ENCODE measurements around the gene RHO. TPM values are rescaled to one million over a fixed set of nuclear protein-coding genes. Genes with fewer than 3 reads are reported as not detected.

RHO gene
- total RNA-seq, 1 experiment from 2014 or later: not detected

DNA sequence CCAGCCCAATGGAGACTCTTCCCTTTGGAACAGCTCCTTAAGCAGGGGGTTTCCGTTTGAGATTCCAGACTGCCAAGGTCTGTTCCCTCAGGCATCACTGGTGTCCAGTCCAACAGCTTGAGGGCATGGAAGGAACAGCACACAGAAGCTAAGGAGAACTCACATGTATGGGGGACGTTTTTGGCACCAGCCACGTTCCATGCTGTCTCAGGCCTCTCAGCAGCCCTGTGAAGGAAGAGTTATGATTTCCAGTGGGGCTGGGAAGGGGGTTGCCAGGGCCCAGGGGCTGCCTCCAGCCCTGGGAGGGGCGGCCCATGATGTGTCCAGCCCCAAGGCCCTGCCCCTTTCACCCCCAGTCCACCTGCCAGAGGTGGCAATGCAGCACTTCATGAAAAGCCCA, 7.5 kb upstream of the RHO start:
- Histone ChIP-seq H4K8ac (replicated peaks; ENCODE audit: insufficient read length, low read depth, low read length) (no peak overlapping the region), H2BK15ac (ENCODE audit: low read depth, low read length) (no peak overlapping the region), H3K9me3 (ENCODE audit: control insufficient read depth, low read depth, low read length) (no peaks in the 10 kb centered on the region), H2BK5ac (ENCODE audit: insufficient read length, low read length) (no peak overlapping the region), H3K4ac (ENCODE audit: low read depth, low read length) (no peak overlapping the region), H3K79me1 (ENCODE audit: insufficient read depth, low read depth, low read length, poor library complexity, severe bottlenecking) (no peaks in the 10 kb centered on the region), H2BK20ac (ENCODE audit: low read depth, low read length, poor library complexity, severe bottlenecking) (no peak overlapping the region), H3K18ac (ENCODE audit: insufficient read length, low read depth, low read length) (no peak overlapping the region), H3K27ac (ENCODE audit: insufficient read length, low read depth, low read length) (no peak overlapping the region), H4K5ac (ENCODE audit: insufficient read length, low read depth, low read length) (no peak overlapping the region), H3K27me3 (ENCODE audit: insufficient read depth, low read length) (no peaks in the 10 kb centered on the region; the same call in 1 of the 2 replicates), H2AFZ (ENCODE audit: low read length) (no peak overlapping the region), H2BK12ac (ENCODE audit: insufficient read length, low read depth, low read length) (no peak overlapping the region), H4K20me1 (ENCODE audit: control insufficient read depth, insufficient read depth, insufficient read length) (no peaks in the 10 kb centered on the region), H3K23me2 (ENCODE audit: insufficient read length, low read depth, low read length, poor library complexity, severe bottlenecking) (no peaks in the 10 kb centered on the region), H3K79me2 (ENCODE audit: insufficient read depth, low read length) (no peaks in the 10 kb centered on the region), H3K4me1 (ENCODE audit: insufficient read depth, low read length) (no peaks in the 10 kb centered on the region), H3K9ac (ENCODE audit: extremely low read depth, insufficient read length, low read length) (no peak overlapping the region), H3K14ac (ENCODE audit: insufficient read depth, low read length) (no peak overlapping the region; the same call in 1 of the 2 replicates), H3K56ac (ENCODE audit: insufficient read length, low read depth, low read length) (no peak overlapping the region), H4K91ac (ENCODE audit: insufficient read length, low read depth, low read length) (no peak overlapping the region), H3K4me2 (ENCODE audit: insufficient read depth, insufficient read length, low read length) (no peak overlapping the region), H3K23ac (ENCODE audit: insufficient read length, low read depth, low read length) (no peak overlapping the region), H2AK5ac (ENCODE audit: insufficient read length, low read length) (no peak overlapping the region), H2BK120ac (ENCODE audit: low read depth, low read length, poor library complexity, severe bottlenecking) (no peak overlapping the region), H3T11ph (ENCODE audit: low read length) (no peak overlapping the region)
- H3K27me3 Mint-ChIP-seq (ENCODE audit: low read depth): no peaks in the 10 kb centered on the region
- peak overlapping the region in 1 of 3 experiments; percentile 81; a peak in 2 of 7 replicates for H3K27ac Mint-ChIP-seq
- H3K9me3 Mint-ChIP-seq: no peaks in the 10 kb centered on the region
- peaks cover 5 to 14% (median 10%) of the 10 kb centered on the region in 3 experiments for H3K36me3 Mint-ChIP-seq (ENCODE audit: insufficient read depth in 1 of 3, low read depth in 3 of 3)
- peaks cover 4 to 7% of the 10 kb centered on the region in 2 experiments; a peak in 3 of 4 replicates for H3K4me1 Mint-ChIP-seq
- TF ChIP-seq, protein P1, sequence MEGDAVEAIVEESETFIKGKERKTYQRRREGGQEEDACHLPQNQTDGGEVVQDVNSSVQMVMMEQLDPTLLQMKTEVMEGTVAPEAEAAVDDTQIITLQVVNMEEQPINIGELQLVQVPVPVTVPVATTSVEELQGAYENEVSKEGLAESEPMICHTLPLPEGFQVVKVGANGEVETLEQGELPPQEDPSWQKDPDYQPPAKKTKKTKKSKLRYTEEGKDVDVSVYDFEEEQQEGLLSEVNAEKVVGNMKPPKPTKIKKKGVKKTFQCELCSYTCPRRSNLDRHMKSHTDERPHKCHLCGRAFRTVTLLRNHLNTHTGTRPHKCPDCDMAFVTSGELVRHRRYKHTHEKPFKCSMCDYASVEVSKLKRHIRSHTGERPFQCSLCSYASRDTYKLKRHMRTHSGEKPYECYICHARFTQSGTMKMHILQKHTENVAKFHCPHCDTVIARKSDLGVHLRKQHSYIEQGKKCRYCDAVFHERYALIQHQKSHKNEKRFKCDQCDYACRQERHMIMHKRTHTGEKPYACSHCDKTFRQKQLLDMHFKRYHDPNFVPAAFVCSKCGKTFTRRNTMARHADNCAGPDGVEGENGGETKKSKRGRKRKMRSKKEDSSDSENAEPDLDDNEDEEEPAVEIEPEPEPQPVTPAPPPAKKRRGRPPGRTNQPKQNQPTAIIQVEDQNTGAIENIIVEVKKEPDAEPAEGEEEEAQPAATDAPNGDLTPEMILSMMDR (conservative IDR thresholded peaks at IDR 0.05): no peak
- no peak overlapping the region for H3K4me3 Mint-ChIP-seq
- WGBS (ENCODE audit: extremely low coverage, insufficient read length, low lambda C conversion rate): no CpG with 5 or more reads among the region's 4 CpGs
- DNase-seq: no peak
